Smooth muscle cell of the umbilical artery (primary cell): ENCODE data around the gene MT1E. TPM values are rescaled to one million over a fixed set of nuclear protein-coding genes. Genes with fewer than 3 reads are reported as not detected.

Source experiments
- total RNA-seq: library from RNA; depleted of rRNA; stranded (reverse); fragments of >200 nt; gene quantifications from 2 replicates; pipeline ENCODE4 v1.2.3, GENCODE V29; 2014

Gene MT1E
- total RNA-seq, result 51.1 and 79.6 TPM in 2 replicates

GRCh38 chr16:56625140-56625942 lies at the start of gene MT1E:
Gene MT1E (plus strand): TSS chr16:56625781. CDS start chr16:56625852, 71 bp downstream.

GRCh38 chr16:56589141-56590039 lies 36.2 kb upstream of the MT1E start, which contains the start of gene MT3:
Gene MT3 (plus strand): TSS chr16:56589528. CDS start chr16:56589591, 63 bp downstream.

GRCh38 chr16:56608043-56608875 lies 17.3 kb upstream of the MT1E start, which contains the start of gene MT2A:
Gene MT2A (plus strand): TSS chr16:56608584. CDS start chr16:56608656, 72 bp downstream.

GRCh38 chr16:56632156-56632847 lies 6.7 kb downstream of the MT1E start, which contains the start of gene MT1M:
Gene MT1M (plus strand): TSS chr16:56632659. CDS start chr16:56632732, 73 bp downstream.

GRCh38 chr16:56637814-56638750 lies 12.5 kb downstream of the MT1E start, which contains the start of gene MT1A:
Gene MT1A (plus strand): TSS chr16:56638666. CDS start chr16:56638739, 73 bp downstream.

GRCh38 chr16:56651586-56651985 lies 26.0 kb downstream of the MT1E start, which contains the start of gene MT1B:
Gene MT1B (plus strand): TSS chr16:56651886. CDS start chr16:56651954, 68 bp downstream.

GRCh38 chr16:56657555-56658326 lies 32.2 kb downstream of the MT1E start, which contains the start of gene MT1F:
Gene MT1F (plus strand): TSS chr16:56657959. CDS start chr16:56658059, 100 bp downstream.

GRCh38 chr16:56667581-56668571 lies 42.3 kb downstream of the MT1E start, which contains the start of gene MT1G:
Gene MT1G (minus strand): TSS chr16:56668065. CDS start chr16:56667993, 72 bp downstream.

GRCh38 chr16:56669005-56669839 lies 43.6 kb downstream of the MT1E start, which contains the start of gene MT1H:
Gene MT1H (plus strand): TSS chr16:56669814. CDS start chr16:56669885, 71 bp downstream.

Other genes starting within 250 kb of the MT1E start
- 191 and 249 TPM in 2 replicates for gene AMFR, start 200.2 kb upstream of the MT1E start, total RNA-seq
- 65.6 and 110 TPM in 2 replicates for gene NUDT21, start 174.4 kb upstream of the MT1E start, total RNA-seq
- 77.8 and 197 TPM in 2 replicates for gene OGFOD1, start 174.2 kb upstream of the MT1E start, total RNA-seq
- gene BBS2, start 105.8 kb upstream of the MT1E start, total RNA-seq, result 51.5 and 63.5 TPM in 2 replicates
- gene MT4, start 60.7 kb upstream of the MT1E start, total RNA-seq, result not detected in 2 replicates
- gene MT3, start 36.3 kb upstream of the MT1E start, total RNA-seq, result not detected in 2 replicates
- gene MT2A, start 17.2 kb upstream of the MT1E start, total RNA-seq, result 50.5 and 205 TPM in 2 replicates
- not detected in 2 replicates for gene MT1M, start 6.9 kb downstream of the MT1E start, total RNA-seq
- 0.88 TPM in 1 of 2 replicates, not detected in the other for gene MT1A, start 12.9 kb downstream of the MT1E start, total RNA-seq
- gene MT1B, start 26.1 kb downstream of the MT1E start, total RNA-seq, result not detected in 2 replicates
- gene MT1F, start 32.2 kb downstream of the MT1E start, total RNA-seq, result not detected in 2 replicates
- not detected in 2 replicates for gene MT1G, start 42.3 kb downstream of the MT1E start, total RNA-seq
- gene MT1H, start 44.0 kb downstream of the MT1E start, total RNA-seq, result not detected in 2 replicates
- gene MT1X, start 56.7 kb downstream of the MT1E start, total RNA-seq, result 9.4 and 13.4 TPM in 2 replicates
- 41.3 and 79.6 TPM in 2 replicates for gene NUP93, start 104.3 kb downstream of the MT1E start, total RNA-seq
- 0.30 TPM in 1 of 2 replicates, not detected in the other for gene SLC12A3, start 239.4 kb downstream of the MT1E start, total RNA-seq